Stomach (tissue), 9 donors: ENCODE results near the gene TTC7B. TPM values are rescaled to one million over a fixed set of nuclear protein-coding genes. Genes with fewer than 3 reads are reported as not detected.

Source experiments
- DNase-seq, 2 donors: peaks; one replicate each; pipeline versions ENCODE4 v3.0.0 to v3.0.0-alpha.2; 2013 to 2019
- H3K27ac ChIP-seq, 5 donors: fragments of 200-600 bp in 4 of 5; sonication (generic) in 4 of 5; one replicate each; pipeline ENCODE4 v1.5.1; 2013 to 2019; ENCODE audit warnings: mild to moderate bottlenecking in 1 of 5, moderate library complexity in 1 of 5
- H3K27me3 ChIP-seq, 3 donors: fragments of 200-600 bp; sonication (generic); one replicate each; pipeline ENCODE4 v1.5.1; 2017 to 2019; ENCODE audit warnings: mixed run types in 1 of 3
- H3K36me3 ChIP-seq, 4 donors: fragments of 200-600 bp; sonication (generic); 1 replicate in 3 of 4; 2 replicates in 1 of 4; pipeline ENCODE4 v1.5.1; 2016 to 2019
- H3K4me1 ChIP-seq, 4 donors: fragments of 200-600 bp; sonication (generic); one replicate each; pipeline ENCODE4 v1.5.1; 2016 to 2019
- H3K4me3 ChIP-seq, 4 donors: fragments of 200-600 bp; sonication (generic) in 3 of 4; one replicate each; pipeline ENCODE4 v1.5.1; 2016 to 2019; ENCODE audit warnings: mild to moderate bottlenecking in 1 of 4
- H3K9me3 ChIP-seq, 4 donors: fragments of 200-600 bp; sonication (generic); one replicate each; pipeline ENCODE4 v1.5.1; 2016 to 2019
- CTCF ChIP-seq, 7 experiments: fragments of 450-650 bp in 4 of 7; fragments of 200-600 bp in 3 of 7; sonication (generic) in 3 of 7; IDR thresholded peaks; one replicate each; pipeline ENCODE4 v1.5.1; 2016 to 2019; ENCODE audit warnings: antibody characterized with exemption in 7 of 7, control low read depth in 2 of 7, mild to moderate bottlenecking in 1 of 7
- EP300 ChIP-seq: sonication (generic); formaldehyde crosslinking; IDR thresholded peaks from one replicate; pipeline ENCODE4 v1.6.1; 2017; ENCODE audit warnings: antibody characterized with exemption
- POLR2A ChIP-seq, 4 donors: fragments of 450-650 bp; IDR thresholded peaks; one replicate each; pipeline ENCODE4 v1.6.1; 2016; ENCODE audit warnings: antibody characterized with exemption in 4 of 4, control low read depth in 2 of 4, mild to moderate bottlenecking in 1 of 4, moderate library complexity in 1 of 4
- POLR2AphosphoS5 ChIP-seq, 3 donors: sonication (generic); formaldehyde crosslinking; IDR thresholded peaks; one replicate each; pipeline ENCODE4 v1.6.1; 2016; ENCODE audit warnings: antibody characterized with exemption in 3 of 3
- WGBS, 5 donors: extraction: QIAGEN DNeasy Blood & Tissue Kit in 3 of 5; methylation state at CpG; one replicate each; pipeline versions ENCODE4 v1.1.5 to v1.1.7; 2013 to 2018; 5-methylcytosine and 5-hydroxymethylcytosine counted together
- intact Hi-C: fragments of 100-400 bp; cut with DNase I; formaldehyde crosslinking; loops from one replicate; pipeline ENCODE4 v1.15.1; 2023; ENCODE audit warnings: low total_unique reads
- polyA plus RNA-seq, 3 donors: library from polyadenylated mRNA; stranded (reverse); fragments of 200-250 nt; gene quantifications; one replicate each; pipeline ENCODE4 v1.2.3, GENCODE V29; 2013
- total RNA-seq, 5 donors: library from RNA; depleted of rRNA; stranded (reverse); fragments of >200 nt; gene quantifications; one replicate each; pipeline versions ENCODE4 v1.1.0 to v1.2.3, GENCODE V29; 2014 to 2016
- donor health status: healthy with polysubstance abuse.
- donor health status: Bipolar disorder and iron deficiency.
- donor health status: healthy.

TTC7B gene
- total and polyA plus RNA-seq, 8 donors: 6.8 to 110 (median 17.7) TPM

GRCh38 chr14:90490720-90491050, 325.5 kb downstream of the TTC7B start:
- TF ChIP-seq EP300 (no peak), POLR2AphosphoS5 (IDR thresholded peaks at IDR 0.05) (no peak), POLR2A (IDR thresholded peaks at IDR 0.05) (no peak), CTCF (IDR thresholded peaks at IDR 0.05) (no peak)
- Histone ChIP-seq H3K9me3 (no peaks in the 10 kb centered on the region), H3K4me1 (peaks cover 0 to 23% (median 15%) of the 10 kb centered on the region in 4 donors), H3K4me3 (no peak overlapping the region), H3K27ac (no peak overlapping the region), H3K27me3 (no peaks in the 10 kb centered on the region), H3K36me3 (no peaks in the 10 kb centered on the region)
- no peak for DNase-seq
- intact Hi-C loops: no loop called here
- WGBS, 5 donors: 89 to 95% (median 90%) methylated on average over 3 of the region's 3 CpGs

- Histone ChIP-seq H3K4me1 (peaks cover 0 to 23% (median 15%) of the 10 kb centered on the region in 4 donors), H3K27ac (no peak overlapping the region), H3K9me3 (no peaks in the 10 kb centered on the region), H3K27me3 (no peaks in the 10 kb centered on the region), H3K4me3 (no peak overlapping the region), H3K36me3 (no peaks in the 10 kb centered on the region)
- TF ChIP-seq POLR2A (IDR thresholded peaks at IDR 0.05) (no peak), CTCF (IDR thresholded peaks at IDR 0.05) (no peak), POLR2AphosphoS5 (IDR thresholded peaks at IDR 0.05) (no peak), EP300 (no peak)
- WGBS, 5 donors: 80 to 91% (median 88%) methylated on average over 8 of the region's 8 CpGs
- DNase-seq: no peak
- intact Hi-C loops: no loop called here
These were observed 326.1 kb downstream of the TTC7B start for GRCh38 chr14:90489916-90490719.

- Histone ChIP-seq H3K36me3 (no peaks in the 10 kb centered on the region), H3K27me3 (no peaks in the 10 kb centered on the region), H3K4me1 (peaks cover 0 to 23% (median 15%) of the 10 kb centered on the region in 4 donors), H3K27ac (no peak overlapping the region), H3K9me3 (no peaks in the 10 kb centered on the region), H3K4me3 (no peak overlapping the region)
- TF ChIP-seq POLR2A (IDR thresholded peaks at IDR 0.05) (no peak), CTCF (IDR thresholded peaks at IDR 0.05) (no peak), POLR2AphosphoS5 (IDR thresholded peaks at IDR 0.05) (no peak), EP300 (no peak)
- DNase-seq: no peak
- 80 to 100% (median 91%) methylated on average over 1 to 4 of the region's 4 CpGs for WGBS, 5 donors
- intact Hi-C loops: no loop called here
These were observed 326.9 kb downstream of the TTC7B start for GRCh38 chr14:90489306-90489705.

- intact Hi-C loops: no loop called here
- DNase-seq: no peak
- 72 to 88% (median 79%) methylated on average over 5 of the region's 5 CpGs for WGBS, 5 donors
- Histone ChIP-seq H3K36me3 (no peaks in the 10 kb centered on the region), H3K9me3 (no peaks in the 10 kb centered on the region), H3K4me3 (no peak overlapping the region), H3K27me3 (no peaks in the 10 kb centered on the region), H3K27ac (no peak overlapping the region), H3K4me1 (peaks cover 0 to 25% (median 20%) of the 10 kb centered on the region in 4 donors)
- TF ChIP-seq CTCF (IDR thresholded peaks at IDR 0.05) (no peak), POLR2AphosphoS5 (IDR thresholded peaks at IDR 0.05) (no peak), EP300 (no peak), POLR2A (IDR thresholded peaks at IDR 0.05) (no peak)
These were observed 328.0 kb downstream of the TTC7B start for GRCh38 chr14:90488256-90488655.
